SK-N-SH (cell line): ENCODE data around the gene NRDC. TPM values are rescaled to one million over a fixed set of nuclear protein-coding genes. Genes with fewer than 3 reads are reported as not detected.
A peak's percentile ranks its signal among the peaks of the same experiment; 100 is the strongest.
"Not testable (repeated sequence)": the region's sequence is repeated elsewhere in the genome, so short reads cannot be mapped to it uniquely, and the experiment has no call there.

Experiments used
- CTCF ChIA-PET: fragments of 300-600, 350-600 bp; formaldehyde crosslinking; extraction: SDS; loops from one replicate; lab custom pipeline; 2021; lab: Yijun Ruan, JAX
- POLR2A ChIA-PET: fragments of 350-600 bp; sonication (Branson Sonifier 250); formaldehyde crosslinking; extraction: SDS; loops from one replicate; lab custom pipeline; 2020; ENCODE audit warnings: antibody characterized with exemption, inconsistent platforms; lab: Yijun Ruan, JAX
- DNase-seq: peaks from one replicate; pipeline ENCODE4 v3.0.0; 2012
- H2AFZ ChIP-seq: fragments of 200-600 bp; sonication (generic); 2 replicates; pipeline ENCODE4 v1.8.1; 2016; ENCODE audit warnings: antibody characterized with exemption, mild to moderate bottlenecking, low read depth
- H3F3A ChIP-seq: fragments of 200-600 bp; sonication (generic); replicated peaks from 2 replicates; pipeline ENCODE3; 2016; ENCODE audit warnings: antibody characterized with exemption, mild to moderate bottlenecking; ENCODE audit not compliant: insufficient read depth
- H3K27ac ChIP-seq, 2 experiments: fragments of 200-500 bp in 1 of 2; fragments of 200-600 bp in 1 of 2; sonication (Bioruptor generic) in 1 of 2; sonication (generic), shearing (Covaris generic) in 1 of 2; 2 replicates each; pipeline versions ENCODE4 v1.5.1 to v1.6.1; 2014 to 2016; ENCODE audit warnings: low read depth in 2 of 2, inconsistent platforms in 1 of 2, low read length in 1 of 2, mild to moderate bottlenecking in 1 of 2, mixed read lengths in 1 of 2
- H3K27me3 ChIP-seq: fragments of 200-600 bp; sonication (generic), shearing (Covaris generic); 2 replicates; pipeline ENCODE4 v1.6.1; 2016; ENCODE audit warnings: mixed run types; ENCODE audit not compliant: insufficient read depth
- H3K36me3 ChIP-seq, 2 experiments: fragments of 200-500 bp in 1 of 2; fragments of 200-600 bp in 1 of 2; sonication (Bioruptor generic) in 1 of 2; sonication (generic) in 1 of 2; replicated peaks in 1 of 2; 2 replicates each; pipeline versions ENCODE3 to v1.5.1; 2014 to 2016; ENCODE audit warnings: low read length in 1 of 2, mild to moderate bottlenecking in 1 of 2; ENCODE audit not compliant: insufficient read depth in 2 of 2, control insufficient read depth in 1 of 2
- H3K4me1 ChIP-seq, 2 experiments: fragments of 200-500 bp in 1 of 2; fragments of 200-600 bp in 1 of 2; sonication (Bioruptor generic) in 1 of 2; sonication (generic), shearing (Covaris generic) in 1 of 2; 2 replicates each; pipeline versions ENCODE4 v1.5.1 to v1.6.1; 2014 to 2016; ENCODE audit warnings: low read depth in 1 of 2, low read length in 1 of 2, mixed run types in 1 of 2; ENCODE audit not compliant: insufficient read depth in 2 of 2, control insufficient read depth in 1 of 2
- H3K4me2 ChIP-seq: fragments of 200-600 bp; sonication (generic), shearing (Covaris generic); 2 replicates; pipeline ENCODE4 v1.6.1; 2017; ENCODE audit warnings: mixed run types
- H3K4me3 ChIP-seq, 2 experiments: fragments of 200-500 bp in 1 of 2; fragments of 200-600 bp in 1 of 2; sonication (Bioruptor generic) in 1 of 2; sonication (generic), shearing (Covaris generic) in 1 of 2; 2 replicates each; pipeline versions ENCODE4 v1.5.1 to v1.8.1; 2014 to 2016; ENCODE audit warnings: low read depth in 2 of 2, inconsistent platforms in 1 of 2, low read length in 1 of 2, mild to moderate bottlenecking in 1 of 2, mixed read lengths in 1 of 2, moderate library complexity in 1 of 2
- H3K79me2 ChIP-seq: fragments of 200-600 bp; sonication (generic); 2 replicates; pipeline ENCODE4 v1.8.1; 2017; ENCODE audit warnings: mild to moderate bottlenecking; ENCODE audit not compliant: insufficient read depth
- H3K9ac ChIP-seq: fragments of 200-600 bp; sonication (generic); 2 replicates; pipeline ENCODE4 v1.6.1; 2017; ENCODE audit warnings: mixed run types
- H3K9me2 ChIP-seq: fragments of 200-600 bp; sonication (generic); 2 replicates; pipeline ENCODE4 v1.6.1; 2017; ENCODE audit warnings: mixed run types
- H3K9me3 ChIP-seq: fragments of 200-600 bp; sonication (generic); 2 replicates; pipeline ENCODE4 v1.6.1; 2017; ENCODE audit warnings: mixed run types, mild to moderate bottlenecking, moderate library complexity
- H4K20me1 ChIP-seq: fragments of 200-600 bp; sonication (generic); 2 replicates; pipeline ENCODE4 v1.6.1; 2017; ENCODE audit warnings: mild to moderate bottlenecking, mixed run types; ENCODE audit not compliant: insufficient read depth
- CHD2 ChIP-seq: fragments of 150-350 bp; IDR thresholded peaks from 2 replicates; pipeline ENCODE4 v1.6.1; 2018; ENCODE audit warnings: low read length; ENCODE audit not compliant: partially characterized antibody
- ELF1 ChIP-seq: IDR thresholded peaks from 2 replicates; pipeline ENCODE4 v1.4.0; 2012
- EZH2phosphoT487 ChIP-seq: fragments of 200-600 bp; sonication (generic); IDR thresholded peaks from 2 replicates; pipeline ENCODE4 v1.6.1; 2017; ENCODE audit warnings: low read depth, mixed run types, mild to moderate bottlenecking, antibody characterized with exemption, moderate library complexity, borderline replicate concordance
- FOSL2 ChIP-seq: IDR thresholded peaks from 2 replicates; pipeline ENCODE4 v1.4.0; 2012; ENCODE audit warnings: low read depth, mild to moderate bottlenecking, moderate library complexity, borderline replicate concordance
- FOXM1 ChIP-seq: IDR thresholded peaks from 2 replicates; pipeline ENCODE4 v1.4.0; 2012; ENCODE audit warnings: low read depth, mild to moderate bottlenecking
- GABPA ChIP-seq: IDR thresholded peaks from 2 replicates; pipeline ENCODE4 v1.4.0; 2012; ENCODE audit warnings: low read depth, mild to moderate bottlenecking
- GATA2 ChIP-seq: sonication (generic); formaldehyde crosslinking; IDR thresholded peaks from 2 replicates; pipeline ENCODE4 v1.5.0; 2020; ENCODE audit warnings: mild to moderate bottlenecking, missing genetic modification reagents
- JUND ChIP-seq: IDR thresholded peaks from 2 replicates; pipeline ENCODE4 v1.4.0; 2012
- RAD21 ChIP-seq: IDR thresholded peaks from 2 replicates; pipeline ENCODE4 v1.6.1; 2012; ENCODE audit warnings: mild to moderate bottlenecking, low read length
- RCOR1 ChIP-seq: fragments of 150-350 bp; IDR thresholded peaks from 2 replicates; pipeline ENCODE4 v1.6.1; 2017; ENCODE audit warnings: antibody characterized with exemption, low read length
- TAF1 ChIP-seq: IDR thresholded peaks from 2 replicates; pipeline ENCODE4 v1.6.1; 2012; ENCODE audit warnings: low read depth, mild to moderate bottlenecking, low read length, moderate library complexity, borderline replicate concordance
- YY1 ChIP-seq: IDR thresholded peaks from 2 replicates; pipeline ENCODE4 v1.4.0; 2012; ENCODE audit warnings: low read depth, mild to moderate bottlenecking
- WGBS: methylation state at CpG from one replicate; pipeline ENCODE4 v1.1.6; 2017; ENCODE audit warnings: low lambda C conversion rate; 5-methylcytosine and 5-hydroxymethylcytosine counted together
- polyA plus RNA-seq, 3 experiments: library from polyadenylated mRNA; depleted of rRNA; stranded (reverse); fragments of >200 nt; gene quantifications; 2 replicates each; pipeline ENCODE4 v1.2.3, GENCODE V29; 2012
- TF ChIP-seq, protein P1 (sequence below): fragments of 200-600 bp; sonication (generic); IDR thresholded peaks from 2 replicates; pipeline ENCODE4 v1.6.1; 2017; ENCODE audit warnings: antibody characterized with exemption, mild to moderate bottlenecking, moderate library complexity
- TF ChIP-seq, protein P2 (sequence below): IDR thresholded peaks from 2 replicates; pipeline ENCODE4 v1.4.0; 2012; ENCODE audit warnings: low read depth, borderline replicate concordance
- TF ChIP-seq, protein P3 (sequence below): IDR thresholded peaks from 2 replicates; pipeline ENCODE4; 2012
- TF ChIP-seq, protein P4 (sequence below): IDR thresholded peaks from 2 replicates; pipeline ENCODE4 v1.4.0; 2012; ENCODE audit warnings: low read depth, borderline replicate concordance

The NRDC gene
- polyA plus RNA-seq, 1 of the 3 experiments (the other 2 are of a cell fraction), result 84.8 TPM

DNA sequence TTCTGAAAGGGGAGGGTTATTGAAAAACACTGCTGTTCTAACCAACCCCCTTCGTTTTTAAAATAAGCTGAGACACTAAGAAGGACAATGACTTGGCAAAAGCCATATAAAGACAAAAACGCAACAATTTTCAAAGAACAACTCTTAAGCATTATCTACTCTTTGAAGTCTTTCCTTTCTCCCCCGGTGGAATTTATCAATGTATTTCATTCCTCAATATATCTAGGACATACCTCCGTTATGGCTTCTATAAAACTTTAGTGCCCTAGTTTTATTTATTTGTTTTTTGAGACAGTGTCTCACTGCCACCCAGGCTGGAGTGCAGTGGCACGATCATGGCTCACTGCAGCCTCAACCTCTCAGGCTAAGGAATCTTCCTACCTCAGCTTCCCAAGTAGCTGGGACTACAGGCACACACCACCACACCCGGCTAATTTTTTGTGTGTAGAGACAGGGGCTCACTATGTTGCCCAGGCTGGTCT lies 3.2 kb downstream of the NRDC start:
- Histone ChIP-seq H3K4me2 (peak overlapping the region; percentile 53; the same call in 1 of the 2 replicates), H3K36me3 (peaks cover 0 to 14% of the 10 kb centered on the region in 2 experiments), H3F3A (peaks cover 8% of the 10 kb centered on the region), H2AFZ (no peak overlapping the region), H3K9me2 (no peaks in the 10 kb centered on the region), H4K20me1 (peaks cover 6% of the 10 kb centered on the region), H3K79me2 (peaks cover 82% of the 10 kb centered on the region), H3K4me1 (peaks cover 4 to 5% of the 10 kb centered on the region in 2 experiments; a peak in 1 of 4 replicates), H3K27me3 (no peaks in the 10 kb centered on the region), H3K4me3 (no peak overlapping the region), H3K9me3 (no peaks in the 10 kb centered on the region)
- POLR2A ChIA-PET, result no interaction called here
- CTCF ChIA-PET, result interaction anchor here (1.3 kb wide), 1 partner anchor 11 kb away, joined by 3 read pairs; no protein-coding TSS in a partner anchor
- WGBS, result 84% methylated on average over 6 of the region's 6 CpGs
- no peak for DNase-seq
- TF ChIP-seq GATA2 (CRISPR knock-in tag) (no peak), RCOR1 (no peak)
- TF ChIP-seq, all 33 proteins: peak for 0
- no peak overlapping the region for H3K9ac ChIP-seq
- no peak overlapping the region for H3K27ac ChIP-seq

DNA sequence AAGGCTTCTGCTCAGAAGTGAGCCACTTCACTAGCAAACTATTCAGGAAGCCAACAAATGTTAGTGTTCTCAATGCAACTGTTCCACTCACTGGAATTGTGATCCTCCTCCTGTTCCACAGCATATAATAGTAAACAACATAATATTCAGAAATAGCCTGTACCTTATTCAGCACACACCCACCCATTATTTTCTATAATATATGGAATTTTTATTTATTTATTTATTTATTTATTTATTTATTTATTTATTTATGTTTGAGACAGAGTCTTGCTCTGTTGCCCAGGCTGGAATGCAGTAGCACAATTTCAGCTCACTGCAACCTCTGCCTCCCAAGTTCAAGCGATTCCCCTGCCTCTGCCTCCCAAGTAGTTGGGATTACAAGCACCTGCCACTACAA lies 5.3 kb downstream of the NRDC start:
- H3K4me1 ChIP-seq, H3K9me2 ChIP-seq, H2AFZ ChIP-seq, POLR2A ChIA-PET, H3K27me3 ChIP-seq, CTCF ChIA-PET, H3K27ac ChIP-seq, H3F3A ChIP-seq, H3K4me3 ChIP-seq, H3K4me2 ChIP-seq, H3K9ac ChIP-seq, DNase-seq, H3K9me3 ChIP-seq: not testable (repeated sequence)
- WGBS, result 94% methylated on average over 1 of the region's 1 CpG
- peaks cover 0 to 14% of the 10 kb centered on the region in 2 experiments for H3K36me3 ChIP-seq
- peaks cover 100% of the 10 kb centered on the region for H3K79me2 ChIP-seq
- H4K20me1 ChIP-seq, result peaks cover 22% of the 10 kb centered on the region

DNA sequence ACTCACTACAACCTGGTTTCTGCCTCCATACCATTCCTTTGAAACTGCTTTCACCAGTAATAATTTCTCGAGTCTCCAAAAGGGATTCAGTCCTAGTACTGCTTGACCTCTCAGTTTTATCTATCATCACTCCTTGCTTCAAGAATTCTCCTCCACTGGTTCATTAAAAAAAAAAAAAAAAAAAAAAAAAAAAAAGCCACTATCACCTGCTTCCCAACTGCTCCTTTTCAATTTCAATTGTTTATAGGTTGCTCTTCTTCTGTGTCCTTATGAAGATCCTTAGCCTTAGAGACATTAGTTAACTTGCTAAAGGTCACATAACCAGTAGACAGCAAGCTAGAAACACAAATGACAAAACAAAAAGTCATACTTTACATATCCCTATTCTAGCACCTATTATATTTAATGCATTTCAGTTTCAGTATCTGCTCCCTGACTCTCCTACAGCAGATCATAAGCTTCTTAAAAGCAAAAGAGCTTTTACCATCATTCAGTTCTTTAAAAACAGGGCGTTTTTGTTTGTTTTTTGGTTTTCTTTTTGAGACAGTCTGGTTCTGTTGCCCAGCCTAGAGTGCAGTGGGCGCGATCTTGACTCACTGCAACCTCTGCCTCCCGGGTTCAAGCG lies 7.1 kb downstream of the NRDC start:
- 97% methylated on average over 6 of the region's 6 CpGs for WGBS
- Histone ChIP-seq H3F3A (peaks cover 8% of the 10 kb centered on the region), H3K27me3 (no peaks in the 10 kb centered on the region), H3K4me1 (peaks cover 0 to 9% of the 10 kb centered on the region in 2 experiments; a peak in 2 of 4 replicates), H3K9ac (no peak overlapping the region), H3K4me2 (no peak overlapping the region), H3K4me3 (no peak overlapping the region), H3K79me2 (peaks cover 100% of the 10 kb centered on the region), H3K36me3 (peaks cover 0 to 16% of the 10 kb centered on the region in 2 experiments), H4K20me1 (peaks cover 36% of the 10 kb centered on the region), H3K27ac (no peak overlapping the region), H3K9me3 (no peaks in the 10 kb centered on the region), H3K9me2 (no peaks in the 10 kb centered on the region), H2AFZ (no peak overlapping the region)
- ChIA-PET POLR2A (interaction anchor here (0.6 kb wide), 1 partner anchor 231 kb away, joined by 5 read pairs; no protein-coding TSS in a partner anchor), CTCF (interaction anchor here (0.8 to 1.2 kb wide), 2 partner anchors 12 to 25 kb away, joined by 3 read pairs; no protein-coding TSS in a partner anchor)
- DNase-seq, result no peak
- TF ChIP-seq ELF1 (no peak), RAD21 (no peak), GABPA (no peak), RCOR1 (no peak), FOSL2 (no peak), TAF1 (no peak), EZH2phosphoT487 (no peak), CHD2 (no peak), JUND (no peak), YY1 (no peak), FOXM1 (no peak)
- TF ChIP-seq, protein P1, sequence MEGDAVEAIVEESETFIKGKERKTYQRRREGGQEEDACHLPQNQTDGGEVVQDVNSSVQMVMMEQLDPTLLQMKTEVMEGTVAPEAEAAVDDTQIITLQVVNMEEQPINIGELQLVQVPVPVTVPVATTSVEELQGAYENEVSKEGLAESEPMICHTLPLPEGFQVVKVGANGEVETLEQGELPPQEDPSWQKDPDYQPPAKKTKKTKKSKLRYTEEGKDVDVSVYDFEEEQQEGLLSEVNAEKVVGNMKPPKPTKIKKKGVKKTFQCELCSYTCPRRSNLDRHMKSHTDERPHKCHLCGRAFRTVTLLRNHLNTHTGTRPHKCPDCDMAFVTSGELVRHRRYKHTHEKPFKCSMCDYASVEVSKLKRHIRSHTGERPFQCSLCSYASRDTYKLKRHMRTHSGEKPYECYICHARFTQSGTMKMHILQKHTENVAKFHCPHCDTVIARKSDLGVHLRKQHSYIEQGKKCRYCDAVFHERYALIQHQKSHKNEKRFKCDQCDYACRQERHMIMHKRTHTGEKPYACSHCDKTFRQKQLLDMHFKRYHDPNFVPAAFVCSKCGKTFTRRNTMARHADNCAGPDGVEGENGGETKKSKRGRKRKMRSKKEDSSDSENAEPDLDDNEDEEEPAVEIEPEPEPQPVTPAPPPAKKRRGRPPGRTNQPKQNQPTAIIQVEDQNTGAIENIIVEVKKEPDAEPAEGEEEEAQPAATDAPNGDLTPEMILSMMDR, result no peak
- TF ChIP-seq, protein P2, sequence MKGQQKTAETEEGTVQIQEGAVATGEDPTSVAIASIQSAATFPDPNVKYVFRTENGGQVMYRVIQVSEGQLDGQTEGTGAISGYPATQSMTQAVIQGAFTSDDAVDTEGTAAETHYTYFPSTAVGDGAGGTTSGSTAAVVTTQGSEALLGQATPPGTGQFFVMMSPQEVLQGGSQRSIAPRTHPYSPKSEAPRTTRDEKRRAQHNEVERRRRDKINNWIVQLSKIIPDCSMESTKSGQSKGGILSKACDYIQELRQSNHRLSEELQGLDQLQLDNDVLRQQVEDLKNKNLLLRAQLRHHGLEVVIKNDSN, result no peak
- TF ChIP-seq, protein P3, sequence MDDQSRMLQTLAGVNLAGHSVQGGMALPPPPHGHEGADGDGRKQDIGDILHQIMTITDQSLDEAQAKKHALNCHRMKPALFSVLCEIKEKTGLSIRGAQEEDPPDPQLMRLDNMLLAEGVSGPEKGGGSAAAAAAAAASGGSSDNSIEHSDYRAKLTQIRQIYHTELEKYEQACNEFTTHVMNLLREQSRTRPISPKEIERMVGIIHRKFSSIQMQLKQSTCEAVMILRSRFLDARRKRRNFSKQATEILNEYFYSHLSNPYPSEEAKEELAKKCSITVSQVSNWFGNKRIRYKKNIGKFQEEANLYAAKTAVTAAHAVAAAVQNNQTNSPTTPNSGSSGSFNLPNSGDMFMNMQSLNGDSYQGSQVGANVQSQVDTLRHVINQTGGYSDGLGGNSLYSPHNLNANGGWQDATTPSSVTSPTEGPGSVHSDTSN, result no peak
- TF ChIP-seq, protein P4, sequence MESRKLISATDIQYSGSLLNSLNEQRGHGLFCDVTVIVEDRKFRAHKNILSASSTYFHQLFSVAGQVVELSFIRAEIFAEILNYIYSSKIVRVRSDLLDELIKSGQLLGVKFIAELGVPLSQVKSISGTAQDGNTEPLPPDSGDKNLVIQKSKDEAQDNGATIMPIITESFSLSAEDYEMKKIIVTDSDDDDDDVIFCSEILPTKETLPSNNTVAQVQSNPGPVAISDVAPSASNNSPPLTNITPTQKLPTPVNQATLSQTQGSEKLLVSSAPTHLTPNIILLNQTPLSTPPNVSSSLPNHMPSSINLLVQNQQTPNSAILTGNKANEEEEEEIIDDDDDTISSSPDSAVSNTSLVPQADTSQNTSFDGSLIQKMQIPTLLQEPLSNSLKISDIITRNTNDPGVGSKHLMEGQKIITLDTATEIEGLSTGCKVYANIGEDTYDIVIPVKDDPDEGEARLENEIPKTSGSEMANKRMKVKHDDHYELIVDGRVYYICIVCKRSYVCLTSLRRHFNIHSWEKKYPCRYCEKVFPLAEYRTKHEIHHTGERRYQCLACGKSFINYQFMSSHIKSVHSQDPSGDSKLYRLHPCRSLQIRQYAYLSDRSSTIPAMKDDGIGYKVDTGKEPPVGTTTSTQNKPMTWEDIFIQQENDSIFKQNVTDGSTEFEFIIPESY, result no peak
